ENCODE measurements around the gene NTN5. TPM values are rescaled to one million over a fixed set of nuclear protein-coding genes. Genes with fewer than 3 reads are reported as not detected.

Gene NTN5
- total and polyA plus RNA-seq, 10 of the 15 experiments (the other 5 are each of a cell fraction or from before 2014, with no cell fraction given), result 0.07 to 0.22 TPM; not detected in 8

DNA sequence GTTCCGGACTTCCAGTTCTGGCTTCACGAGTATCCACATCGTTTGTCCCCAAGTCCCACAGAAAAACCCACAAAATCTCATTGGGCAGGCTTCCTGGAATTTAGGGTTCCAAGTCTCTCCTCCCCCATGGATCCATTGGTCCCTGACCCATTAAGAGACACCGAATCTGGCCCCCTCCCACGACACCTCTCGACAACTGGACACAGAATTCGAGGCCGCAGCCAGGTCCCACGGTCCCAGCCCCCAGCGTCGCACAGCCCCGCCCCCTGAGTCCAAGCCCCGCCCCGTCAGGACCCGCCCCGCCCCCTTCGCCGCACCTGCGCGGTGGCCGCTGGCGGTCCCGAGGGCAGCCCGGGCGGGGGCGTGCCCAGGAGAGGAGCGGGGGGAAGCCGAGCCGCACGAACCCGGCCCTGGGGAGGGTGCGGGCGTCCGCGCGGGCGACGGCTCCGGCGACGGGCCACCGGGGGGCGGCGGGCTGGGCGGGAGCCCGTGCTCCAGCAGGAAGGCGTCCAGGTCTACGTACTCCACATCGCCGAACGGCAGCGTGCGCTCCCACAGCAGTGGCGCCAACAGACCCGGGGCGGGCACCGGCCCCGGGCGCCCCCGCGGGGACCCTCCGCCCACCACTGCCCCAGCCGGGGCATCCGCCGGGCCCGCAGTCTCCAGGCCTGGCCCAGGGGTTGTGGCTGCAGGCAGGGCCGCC is 37.4 kb downstream of the NTN5 start (continued):
- no peak for TF ChIP-seq BMI1 (IDR thresholded peaks at IDR 0.05; ENCODE audit: borderline replicate concordance)
- no peak for TF ChIP-seq BCL11A (IDR thresholded peaks at IDR 0.05; ENCODE audit: low read depth, low read length)
- TF ChIP-seq SUPT20H (IDR thresholded peaks at IDR 0.05; ENCODE audit: borderline replicate concordance, control insufficient read depth, low read depth, low read length), result no peak
- TF ChIP-seq HCFC1 (IDR thresholded peaks at IDR 0.05; ENCODE audit: low read length), result no peak
- TF ChIP-seq NR2F1 (conservative IDR thresholded peaks at IDR 0.05), result peak; percentile 59; the same call in 1 of the 2 replicates
- no peak; the same call in 1 of the 2 replicates for TF ChIP-seq POLR2AphosphoS5 (IDR thresholded peaks at IDR 0.05; ENCODE audit: low read length)
- TF ChIP-seq, protein P1, sequence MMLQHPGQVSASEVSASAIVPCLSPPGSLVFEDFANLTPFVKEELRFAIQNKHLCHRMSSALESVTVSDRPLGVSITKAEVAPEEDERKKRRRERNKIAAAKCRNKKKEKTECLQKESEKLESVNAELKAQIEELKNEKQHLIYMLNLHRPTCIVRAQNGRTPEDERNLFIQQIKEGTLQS (IDR thresholded peaks at IDR 0.05; ENCODE audit: borderline replicate concordance, extremely low read depth, low read depth, low read length), result no peak
- no peak for TF ChIP-seq SREBF1 (IDR thresholded peaks at IDR 0.05; ENCODE audit: low read length)
- TF ChIP-seq ATF7 (IDR thresholded peaks at IDR 0.05; ENCODE audit: low read depth), result no peak
- TF ChIP-seq, protein P2, sequence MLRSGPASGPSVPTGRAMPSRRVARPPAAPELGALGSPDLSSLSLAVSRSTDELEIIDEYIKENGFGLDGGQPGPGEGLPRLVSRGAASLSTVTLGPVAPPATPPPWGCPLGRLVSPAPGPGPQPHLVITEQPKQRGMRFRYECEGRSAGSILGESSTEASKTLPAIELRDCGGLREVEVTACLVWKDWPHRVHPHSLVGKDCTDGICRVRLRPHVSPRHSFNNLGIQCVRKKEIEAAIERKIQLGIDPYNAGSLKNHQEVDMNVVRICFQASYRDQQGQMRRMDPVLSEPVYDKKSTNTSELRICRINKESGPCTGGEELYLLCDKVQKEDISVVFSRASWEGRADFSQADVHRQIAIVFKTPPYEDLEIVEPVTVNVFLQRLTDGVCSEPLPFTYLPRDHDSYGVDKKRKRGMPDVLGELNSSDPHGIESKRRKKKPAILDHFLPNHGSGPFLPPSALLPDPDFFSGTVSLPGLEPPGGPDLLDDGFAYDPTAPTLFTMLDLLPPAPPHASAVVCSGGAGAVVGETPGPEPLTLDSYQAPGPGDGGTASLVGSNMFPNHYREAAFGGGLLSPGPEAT (IDR thresholded peaks at IDR 0.05; ENCODE audit: low read depth), result no peak
- TF ChIP-seq, protein P3, sequence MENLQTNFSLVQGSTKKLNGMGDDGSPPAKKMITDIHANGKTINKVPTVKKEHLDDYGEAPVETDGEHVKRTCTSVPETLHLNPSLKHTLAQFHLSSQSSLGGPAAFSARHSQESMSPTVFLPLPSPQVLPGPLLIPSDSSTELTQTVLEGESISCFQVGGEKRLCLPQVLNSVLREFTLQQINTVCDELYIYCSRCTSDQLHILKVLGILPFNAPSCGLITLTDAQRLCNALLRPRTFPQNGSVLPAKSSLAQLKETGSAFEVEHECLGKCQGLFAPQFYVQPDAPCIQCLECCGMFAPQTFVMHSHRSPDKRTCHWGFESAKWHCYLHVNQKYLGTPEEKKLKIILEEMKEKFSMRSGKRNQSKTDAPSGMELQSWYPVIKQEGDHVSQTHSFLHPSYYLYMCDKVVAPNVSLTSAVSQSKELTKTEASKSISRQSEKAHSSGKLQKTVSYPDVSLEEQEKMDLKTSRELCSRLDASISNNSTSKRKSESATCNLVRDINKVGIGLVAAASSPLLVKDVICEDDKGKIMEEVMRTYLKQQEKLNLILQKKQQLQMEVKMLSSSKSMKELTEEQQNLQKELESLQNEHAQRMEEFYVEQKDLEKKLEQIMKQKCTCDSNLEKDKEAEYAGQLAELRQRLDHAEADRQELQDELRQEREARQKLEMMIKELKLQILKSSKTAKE (IDR thresholded peaks at IDR 0.05; ENCODE audit: low read depth, poor library complexity, severe bottlenecking), result no peak
- TF ChIP-seq MEF2A (IDR thresholded peaks at IDR 0.05; ENCODE audit: insufficient read depth, low read depth, low read length), result no peak
- TF ChIP-seq, protein P4, sequence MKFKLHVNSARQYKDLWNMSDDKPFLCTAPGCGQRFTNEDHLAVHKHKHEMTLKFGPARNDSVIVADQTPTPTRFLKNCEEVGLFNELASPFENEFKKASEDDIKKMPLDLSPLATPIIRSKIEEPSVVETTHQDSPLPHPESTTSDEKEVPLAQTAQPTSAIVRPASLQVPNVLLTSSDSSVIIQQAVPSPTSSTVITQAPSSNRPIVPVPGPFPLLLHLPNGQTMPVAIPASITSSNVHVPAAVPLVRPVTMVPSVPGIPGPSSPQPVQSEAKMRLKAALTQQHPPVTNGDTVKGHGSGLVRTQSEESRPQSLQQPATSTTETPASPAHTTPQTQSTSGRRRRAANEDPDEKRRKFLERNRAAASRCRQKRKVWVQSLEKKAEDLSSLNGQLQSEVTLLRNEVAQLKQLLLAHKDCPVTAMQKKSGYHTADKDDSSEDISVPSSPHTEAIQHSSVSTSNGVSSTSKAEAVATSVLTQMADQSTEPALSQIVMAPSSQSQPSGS (IDR thresholded peaks at IDR 0.05; ENCODE audit: low read length), result no peak
- no peak for TF ChIP-seq ESRRA (IDR thresholded peaks at IDR 0.05; ENCODE audit: low read length)
- peak; percentile 12; the same call in 1 of the 2 replicates for TF ChIP-seq IKZF1 (conservative IDR thresholded peaks at IDR 0.05)
- TF ChIP-seq NR2C2 (IDR thresholded peaks at IDR 0.05; ENCODE audit: borderline replicate concordance, control insufficient read depth, insufficient read length, low read depth), result no peak
- TF ChIP-seq NFYA (IDR thresholded peaks at IDR 0.05; ENCODE audit: borderline replicate concordance, low read depth, low read length), result no peak
- no peak for TF ChIP-seq CREM (IDR thresholded peaks at IDR 0.05; ENCODE audit: low read depth)
- TF ChIP-seq, protein P5, sequence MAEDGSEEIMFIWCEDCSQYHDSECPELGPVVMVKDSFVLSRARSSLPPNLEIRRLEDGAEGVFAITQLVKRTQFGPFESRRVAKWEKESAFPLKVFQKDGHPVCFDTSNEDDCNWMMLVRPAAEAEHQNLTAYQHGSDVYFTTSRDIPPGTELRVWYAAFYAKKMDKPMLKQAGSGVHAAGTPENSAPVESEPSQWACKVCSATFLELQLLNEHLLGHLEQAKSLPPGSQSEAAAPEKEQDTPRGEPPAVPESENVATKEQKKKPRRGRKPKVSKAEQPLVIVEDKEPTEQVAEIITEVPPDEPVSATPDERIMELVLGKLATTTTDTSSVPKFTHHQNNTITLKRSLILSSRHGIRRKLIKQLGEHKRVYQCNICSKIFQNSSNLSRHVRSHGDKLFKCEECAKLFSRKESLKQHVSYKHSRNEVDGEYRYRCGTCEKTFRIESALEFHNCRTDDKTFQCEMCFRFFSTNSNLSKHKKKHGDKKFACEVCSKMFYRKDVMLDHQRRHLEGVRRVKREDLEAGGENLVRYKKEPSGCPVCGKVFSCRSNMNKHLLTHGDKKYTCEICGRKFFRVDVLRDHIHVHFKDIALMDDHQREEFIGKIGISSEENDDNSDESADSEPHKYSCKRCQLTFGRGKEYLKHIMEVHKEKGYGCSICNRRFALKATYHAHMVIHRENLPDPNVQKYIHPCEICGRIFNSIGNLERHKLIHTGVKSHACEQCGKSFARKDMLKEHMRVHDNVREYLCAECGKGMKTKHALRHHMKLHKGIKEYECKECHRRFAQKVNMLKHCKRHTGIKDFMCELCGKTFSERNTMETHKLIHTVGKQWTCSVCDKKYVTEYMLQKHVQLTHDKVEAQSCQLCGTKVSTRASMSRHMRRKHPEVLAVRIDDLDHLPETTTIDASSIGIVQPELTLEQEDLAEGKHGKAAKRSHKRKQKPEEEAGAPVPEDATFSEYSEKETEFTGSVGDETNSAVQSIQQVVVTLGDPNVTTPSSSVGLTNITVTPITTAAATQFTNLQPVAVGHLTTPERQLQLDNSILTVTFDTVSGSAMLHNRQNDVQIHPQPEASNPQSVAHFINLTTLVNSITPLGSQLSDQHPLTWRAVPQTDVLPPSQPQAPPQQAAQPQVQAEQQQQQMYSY (CRISPR knock-in tag; IDR thresholded peaks at IDR 0.05), result no peak
- TF ChIP-seq GATAD2B (conservative IDR thresholded peaks at IDR 0.05; ENCODE audit: low read depth), result 0 out of 2 replicates have a peak, but pooled peaks have one; percentile 67
- no peak for TF ChIP-seq KDM1A (IDR thresholded peaks at IDR 0.05; ENCODE audit: borderline replicate concordance)
- TF ChIP-seq LARP7 (IDR thresholded peaks at IDR 0.05), result peak; percentile 77

Data from GM12878 (cell line).